Heart left ventricle (tissue), 13 donors: Measurements from ENCODE around the gene FOXR1.

Source experiments
- CTCF ChIP-seq, 12 donors: fragments of 200-600 bp; sonication (generic) in 4 of 12; IDR thresholded peaks; one replicate each; pipeline versions ENCODE4 v1.5.0 to v1.8.0; 2018 to 2022; ENCODE audit warnings: antibody characterized with exemption in 12 of 12, mild to moderate bottlenecking in 5 of 12
- POLR2A ChIP-seq, 2 donors: fragments of 450-650 bp; IDR thresholded peaks; one replicate each; pipeline ENCODE4 v1.6.1; 2017; ENCODE audit warnings: antibody characterized with exemption in 2 of 2, mild to moderate bottlenecking in 2 of 2, moderate library complexity in 2 of 2
- donor health status: ischemic (EF 13 %, LVEDD 7.1; RV severe dilation, severe dysfunction).
- donor health status: DM: no; HTN: yes; CAD: no.
- donor health status: DM: no; HTN: no; CAD: no.
- donor health status: ischemic (EF 25% LVEDD 6.9; RV normal size, moderate dysfunction).
- donor health status: ischemic (EF 25% LVEDD 5.7; RV mildly dilated, moderate dysfunction).
- donor health status: ischemic (EF 35%, LVEDD 5.7; RV mildly dilated, moderate dysfunction).
- donor health status: nonischemic (EF 11% LVEDD 7.7; RV severe dilation, severe dysfunction).
- donor health status: DM: yes; HTN: yes; CAD: no.
- donor health status: PGD.
- donor health status: ischemic (EF 29% LVEDD 5.4; RV normal size, mild dysfunction).
- donor health status: nonischemic (EF 23%, LVEDD 6.1; RV moderate dilation, normal function).

DNA sequence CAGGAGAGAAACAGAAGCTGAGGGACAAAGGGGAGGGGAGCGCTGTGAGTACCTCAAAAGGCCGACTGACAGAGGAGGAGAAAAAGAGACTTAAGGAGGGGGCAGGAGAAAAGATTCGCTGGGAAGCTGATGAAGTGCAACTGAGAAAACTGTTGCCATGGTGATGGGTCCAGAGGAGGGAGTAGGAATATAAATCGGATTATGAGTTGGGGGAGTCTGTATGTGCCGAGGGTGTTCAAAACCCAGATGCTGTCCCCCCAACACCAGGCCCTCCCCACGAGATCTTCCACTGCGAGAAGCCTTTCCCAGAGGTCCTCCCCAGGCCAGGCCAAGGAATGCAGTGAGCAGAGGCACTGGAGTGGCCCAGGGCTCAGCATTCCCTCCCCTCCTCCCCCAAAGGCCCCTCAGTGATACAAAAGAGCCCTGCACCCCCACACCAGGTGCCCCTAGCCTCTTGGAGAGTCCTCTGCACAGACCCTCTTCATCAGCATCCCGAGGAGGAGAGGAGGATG, 32.1 kb upstream of the FOXR1 start:
- TF ChIP-seq CTCF (IDR thresholded peaks at IDR 0.05), result no peak
- TF ChIP-seq POLR2A (IDR thresholded peaks at IDR 0.05), result no peak
